CD4-positive, alpha-beta T cell treated with Interleukin-17A for 4 hours (primary cell): ENCODE results near the gene MTHFD1.

Experiments used
- DNase-seq: peaks from one replicate; pipeline ENCODE4 v3.0.0-alpha.2; 2020; ENCODE audit warnings: mixed read lengths

Gene MTHFD1

GRCh38 chr14:64407329-64407728, 19.2 kb downstream of the MTHFD1 start:
- no peak for DNase-seq

- no peak for DNase-seq
Observed at GRCh38 chr14:64409126-64409920, 21.2 kb downstream of the MTHFD1 start.

- DNase-seq, result no peak
Observed at GRCh38 chr14:64410084-64410774, 22.1 kb downstream of the MTHFD1 start.

- no peak for DNase-seq
Observed at GRCh38 chr14:64411001-64411400, 22.8 kb downstream of the MTHFD1 start.

GRCh38 chr14:64412237-64412636, 24.1 kb downstream of the MTHFD1 start:
- DNase-seq, result no peak

GRCh38 chr14:64416348-64416932, 28.3 kb downstream of the MTHFD1 start:
- DNase-seq, result no peak

- no peak for DNase-seq
Observed at GRCh38 chr14:64417055-64417770, 29.1 kb downstream of the MTHFD1 start.

GRCh38 chr14:64417771-64418125, 29.6 kb downstream of the MTHFD1 start:
- DNase-seq, result no peak

GRCh38 chr14:64419003-64419402, 30.9 kb downstream of the MTHFD1 start:
- no peak for DNase-seq

- DNase-seq, result no peak
Observed at GRCh38 chr14:64421166-64421565, 33.0 kb downstream of the MTHFD1 start.

GRCh38 chr14:64422005-64422404, 33.9 kb downstream of the MTHFD1 start:
- no peak for DNase-seq

GRCh38 chr14:64422756-64423155, 34.6 kb downstream of the MTHFD1 start:
- no peak for DNase-seq

GRCh38 chr14:64423987-64424386, 35.8 kb downstream of the MTHFD1 start:
- no peak for DNase-seq

GRCh38 chr14:64434528-64434927, 46.4 kb downstream of the MTHFD1 start:
- no peak for DNase-seq

GRCh38 chr14:64438181-64438841, 50.2 kb downstream of the MTHFD1 start:
- DNase-seq, result peak; percentile 26

- no peak for DNase-seq
Observed at GRCh38 chr14:64439141-64439540, 51.0 kb downstream of the MTHFD1 start.

- no peak for DNase-seq
Observed at GRCh38 chr14:64440494-64440893, 52.3 kb downstream of the MTHFD1 start.

GRCh38 chr14:64442300-64442988, 54.3 kb downstream of the MTHFD1 start:
- no peak for DNase-seq

- no peak for DNase-seq
Observed at GRCh38 chr14:64444140-64444539, 56.0 kb downstream of the MTHFD1 start.

GRCh38 chr14:64444984-64445845, 57.1 kb downstream of the MTHFD1 start:
- DNase-seq, result peak; percentile 37
